Calu3 (cell line): ENCODE data around the gene LRMDA. TPM values are rescaled to one million over a fixed set of nuclear protein-coding genes. Genes with fewer than 3 reads are reported as not detected.

Source experiments
- BruUV-seq: library from RNA; stranded (reverse); fragments of 400-500 nt; replicated peaks from 2 replicates; lab custom pipeline; 2021; lab: Mats Ljungman, UMichigan
- CTCF ChIA-PET: fragments of 300-600 bp; sonication (Branson Sonifier 250); formaldehyde crosslinking; loops from one replicate; lab custom pipeline; 2022; ENCODE audit warnings: antibody characterized with exemption; lab: Charles Lee
- DNase-seq: peaks from one replicate; pipeline ENCODE4 v3.0.0; 2022
- H3K27ac Mint-ChIP-seq: one replicate; pipeline ENCODE4 v1.8.0; 2022; ENCODE audit warnings: mixed read lengths; ENCODE audit not compliant: unreplicated experiment
- H3K27me3 Mint-ChIP-seq: one replicate; pipeline ENCODE4 v1.8.0; 2022; ENCODE audit warnings: mixed read lengths; ENCODE audit not compliant: unreplicated experiment
- H3K36me3 Mint-ChIP-seq: one replicate; pipeline ENCODE4 v1.8.0; 2022; ENCODE audit warnings: mild to moderate bottlenecking, moderate library complexity, mixed read lengths; ENCODE audit not compliant: insufficient read depth, unreplicated experiment
- H3K4me1 Mint-ChIP-seq: one replicate; pipeline ENCODE4 v1.8.0; 2022; ENCODE audit warnings: mild to moderate bottlenecking, low read depth, mixed read lengths; ENCODE audit not compliant: unreplicated experiment
- H3K4me3 Mint-ChIP-seq: one replicate; pipeline ENCODE4 v1.8.0; 2022; ENCODE audit warnings: mild to moderate bottlenecking, low read depth, moderate library complexity, mixed read lengths; ENCODE audit not compliant: unreplicated experiment
- H3K9me3 Mint-ChIP-seq: one replicate; pipeline ENCODE4 v1.8.0; 2022; ENCODE audit warnings: low read depth, mixed read lengths; ENCODE audit not compliant: unreplicated experiment
- intact Hi-C: fragments of 100-400 bp; cut with micrococcal nuclease; formaldehyde crosslinking; loops from one replicate; pipeline ENCODE4 v1.10.0; 2022; ENCODE audit not compliant: unreplicated experiment
- total RNA-seq: library from RNA; stranded (reverse); gene quantifications from 2 replicates; pipeline ENCODE4 v1.2.3, GENCODE V29; 2022
- TF ChIP-seq, protein P1 (sequence below): fragments of 200-600 bp; IDR thresholded peaks from one replicate; pipeline ENCODE4 v1.8.0; 2022; ENCODE audit warnings: antibody characterized with exemption; ENCODE audit not compliant: unreplicated experiment

Gene LRMDA
- total RNA-seq, 1 experiment from 2014 or later = 7.6 TPM

DNA sequence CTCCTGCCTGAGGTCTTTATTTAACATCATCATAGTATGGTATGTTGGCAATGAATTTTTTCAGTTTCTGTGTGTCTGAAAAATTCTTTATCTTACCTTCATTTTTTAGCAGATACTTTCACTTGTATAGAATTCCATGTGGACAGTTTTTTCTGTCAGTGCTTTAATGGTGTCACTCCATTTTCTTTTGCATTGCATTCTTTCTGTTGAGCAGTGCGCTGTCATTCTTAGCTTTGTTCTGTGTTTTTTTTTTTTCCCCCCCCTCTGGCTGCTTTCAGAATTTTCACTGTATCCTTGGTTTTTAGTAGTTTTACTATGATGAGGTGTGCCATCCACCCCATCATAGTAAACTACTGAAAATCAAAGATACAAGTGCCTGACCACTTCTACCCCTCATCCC is 120.7 kb downstream of the LRMDA start:
- TF ChIP-seq, protein P1, sequence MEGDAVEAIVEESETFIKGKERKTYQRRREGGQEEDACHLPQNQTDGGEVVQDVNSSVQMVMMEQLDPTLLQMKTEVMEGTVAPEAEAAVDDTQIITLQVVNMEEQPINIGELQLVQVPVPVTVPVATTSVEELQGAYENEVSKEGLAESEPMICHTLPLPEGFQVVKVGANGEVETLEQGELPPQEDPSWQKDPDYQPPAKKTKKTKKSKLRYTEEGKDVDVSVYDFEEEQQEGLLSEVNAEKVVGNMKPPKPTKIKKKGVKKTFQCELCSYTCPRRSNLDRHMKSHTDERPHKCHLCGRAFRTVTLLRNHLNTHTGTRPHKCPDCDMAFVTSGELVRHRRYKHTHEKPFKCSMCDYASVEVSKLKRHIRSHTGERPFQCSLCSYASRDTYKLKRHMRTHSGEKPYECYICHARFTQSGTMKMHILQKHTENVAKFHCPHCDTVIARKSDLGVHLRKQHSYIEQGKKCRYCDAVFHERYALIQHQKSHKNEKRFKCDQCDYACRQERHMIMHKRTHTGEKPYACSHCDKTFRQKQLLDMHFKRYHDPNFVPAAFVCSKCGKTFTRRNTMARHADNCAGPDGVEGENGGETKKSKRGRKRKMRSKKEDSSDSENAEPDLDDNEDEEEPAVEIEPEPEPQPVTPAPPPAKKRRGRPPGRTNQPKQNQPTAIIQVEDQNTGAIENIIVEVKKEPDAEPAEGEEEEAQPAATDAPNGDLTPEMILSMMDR = no peak
- BruUV-seq = no TSS peak
- no peak overlapping the region for H3K4me3 Mint-ChIP-seq
- no peaks in the 10 kb centered on the region for H3K36me3 Mint-ChIP-seq
- no peaks in the 10 kb centered on the region for H3K4me1 Mint-ChIP-seq
- no peaks in the 10 kb centered on the region for H3K27me3 Mint-ChIP-seq
- intact Hi-C loops = no loop called here
- DNase-seq = no peak
- CTCF ChIA-PET = no interaction called here
- H3K9me3 Mint-ChIP-seq = no peaks in the 10 kb centered on the region
- no peak overlapping the region for H3K27ac Mint-ChIP-seq

DNA sequence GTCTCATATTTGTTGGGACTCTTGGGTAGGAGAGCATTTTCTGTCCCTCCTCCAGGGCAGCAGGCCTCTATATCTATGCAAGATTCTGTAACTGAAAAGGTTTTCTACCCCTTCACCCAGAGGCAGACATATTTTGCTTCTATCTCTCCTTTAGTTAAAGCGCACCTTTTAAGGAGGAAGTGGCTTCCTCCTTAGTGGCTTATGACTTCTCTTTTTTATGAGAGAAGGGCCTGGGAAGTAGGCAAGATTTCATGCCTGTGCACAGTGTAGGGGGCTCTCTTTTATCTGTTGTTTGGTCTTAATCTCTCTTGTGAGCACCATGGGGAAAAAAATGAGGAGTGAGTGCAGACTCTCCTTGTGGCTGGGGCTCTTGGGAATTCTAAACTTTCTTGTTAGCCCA is 122.1 kb downstream of the LRMDA start:
- no peak overlapping the region for H3K4me3 Mint-ChIP-seq
- H3K36me3 Mint-ChIP-seq = no peaks in the 10 kb centered on the region
- H3K4me1 Mint-ChIP-seq = no peaks in the 10 kb centered on the region
- intact Hi-C loops = no loop called here
- DNase-seq = no peak
- H3K27ac Mint-ChIP-seq = no peak overlapping the region
- H3K27me3 Mint-ChIP-seq = no peaks in the 10 kb centered on the region
- CTCF ChIA-PET = no interaction called here
- H3K9me3 Mint-ChIP-seq = no peaks in the 10 kb centered on the region
- TF ChIP-seq, protein P1 = no peak
- no TSS peak for BruUV-seq

DNA sequence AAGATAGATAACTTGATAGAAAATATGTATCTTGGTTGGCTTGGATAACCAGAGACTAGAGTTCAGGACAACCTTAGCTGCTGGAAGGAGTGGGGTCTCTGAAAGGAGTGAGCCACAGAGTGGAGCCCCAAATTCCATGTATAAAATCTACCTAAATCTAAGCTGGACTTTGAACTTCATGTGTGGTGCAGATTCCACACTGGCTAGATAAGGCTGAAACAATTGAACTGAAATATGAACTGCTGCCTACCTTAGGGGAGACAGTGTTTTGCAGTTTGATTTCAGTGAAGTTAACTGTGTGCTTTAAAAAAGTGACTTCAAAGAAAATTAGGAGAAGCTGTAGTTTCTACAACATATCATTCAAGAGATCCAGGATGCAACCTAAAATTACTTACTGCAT is 123.9 kb downstream of the LRMDA start:
- CTCF ChIA-PET = no interaction called here
- TF ChIP-seq, protein P1 = no peak
- Mint-ChIP-seq H3K9me3 (no peaks in the 10 kb centered on the region), H3K4me3 (no peak overlapping the region), H3K36me3 (no peaks in the 10 kb centered on the region), H3K4me1 (no peaks in the 10 kb centered on the region), H3K27ac (no peak overlapping the region), H3K27me3 (no peaks in the 10 kb centered on the region)
- intact Hi-C loops = no loop called here
- BruUV-seq = no TSS peak
- no peak for DNase-seq

DNA sequence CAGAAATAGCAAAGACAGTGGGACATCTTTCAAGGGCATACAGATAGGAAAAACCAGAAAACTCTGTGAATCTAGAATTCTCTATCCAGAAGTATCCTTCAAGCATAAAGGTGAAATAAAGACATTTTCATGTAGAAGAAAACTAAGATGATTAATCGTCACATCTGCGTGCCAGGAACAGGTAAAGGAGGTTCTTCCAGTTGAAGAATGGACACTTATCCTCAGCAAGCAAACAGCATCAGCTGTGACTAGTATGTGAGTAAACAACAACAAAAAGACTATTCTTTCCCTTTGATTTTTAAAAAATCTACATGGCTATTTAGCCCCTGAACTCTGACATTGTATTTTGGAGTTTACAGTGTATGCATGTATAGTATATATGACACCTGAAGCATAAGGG is 124.9 kb downstream of the LRMDA start:
- Mint-ChIP-seq H3K4me1 (no peaks in the 10 kb centered on the region), H3K27me3 (no peaks in the 10 kb centered on the region), H3K9me3 (no peaks in the 10 kb centered on the region), H3K4me3 (no peak overlapping the region), H3K36me3 (no peaks in the 10 kb centered on the region), H3K27ac (no peak overlapping the region)
- intact Hi-C loops = no loop called here
- TF ChIP-seq, protein P1 = no peak
- CTCF ChIA-PET = no interaction called here
- no TSS peak for BruUV-seq
- no peak for DNase-seq
